CD4-positive, alpha-beta T cell (primary cell): ENCODE measurements around the gene MYADM. TPM values are rescaled to one million over a fixed set of nuclear protein-coding genes. Genes with fewer than 3 reads are reported as not detected.

Experiments used
- ATAC-seq: fragments of 200-7000 bp; cut with Tn5 transposase; one replicate; pipeline ENCODE4 v1.10.0; 2022; ENCODE audit warnings: mild to moderate bottlenecking; ENCODE audit not compliant: poor library complexity
- CTCF ChIA-PET: fragments of 350-600 bp; sonication (Branson Sonifier 250); formaldehyde crosslinking; loops from one replicate; lab custom pipeline; 2021; ENCODE audit warnings: antibody characterized with exemption, inconsistent platforms; lab: Charles Lee
- POLR2A ChIA-PET: fragments of 350-600 bp; sonication (Branson Sonifier 250); formaldehyde crosslinking; loops from one replicate; lab custom pipeline; 2021; ENCODE audit warnings: antibody characterized with exemption, inconsistent platforms; lab: Charles Lee
- DNase-seq, 14 experiments: peaks; one replicate each; pipeline ENCODE4 v3.0.0-alpha.2; 2013 to 2020; ENCODE audit warnings: mixed read lengths in 2 of 14
- H3K27ac ChIP-seq, 2 donors: one replicate each; pipeline versions ENCODE4 v1.5.1 to v1.7.0; 2013; ENCODE audit warnings: low read length in 2 of 2, low read depth in 1 of 2, mild to moderate bottlenecking in 1 of 2
- H3K27me3 ChIP-seq, 2 experiments: 1 replicate in 1 of 2; 2 replicates in 1 of 2; pipeline versions ENCODE4 v1.6.1 to v1.7.0; 2013; ENCODE audit warnings: low read length in 2 of 2, control low read depth in 1 of 2, mild to moderate bottlenecking in 1 of 2, moderate library complexity in 1 of 2; ENCODE audit not compliant: insufficient read depth in 2 of 2, control insufficient read depth in 1 of 2
- H3K36me3 ChIP-seq: one replicate; pipeline ENCODE4 v1.6.1; 2013; ENCODE audit warnings: low read length, control low read depth; ENCODE audit not compliant: insufficient read depth
- H3K4me1 ChIP-seq: one replicate; pipeline ENCODE4 v1.6.1; 2013; ENCODE audit warnings: low read length, control low read depth; ENCODE audit not compliant: insufficient read depth
- H3K4me3 ChIP-seq: one replicate; pipeline ENCODE4 v1.5.1; 2013; ENCODE audit warnings: mild to moderate bottlenecking, low read length, moderate library complexity
- H3K9me3 ChIP-seq, 2 experiments: 1 replicate in 1 of 2; 2 replicates in 1 of 2; pipeline versions ENCODE4 v1.6.1 to v1.7.0; 2013; ENCODE audit warnings: low read length in 2 of 2, mild to moderate bottlenecking in 2 of 2, control low read depth in 1 of 2, moderate library complexity in 1 of 2; ENCODE audit not compliant: control insufficient read depth in 1 of 2, insufficient read depth in 1 of 2
- H3K27ac Mint-ChIP-seq: one replicate; pipeline ENCODE4 v1.8.0; 2020; ENCODE audit warnings: mixed read lengths
- H3K27me3 Mint-ChIP-seq: one replicate; pipeline ENCODE4 v1.8.0; 2021; ENCODE audit warnings: mixed read lengths
- H3K36me3 Mint-ChIP-seq: one replicate; pipeline ENCODE4 v1.8.0; 2021; ENCODE audit warnings: low read depth, mixed read lengths
- H3K4me1 Mint-ChIP-seq: one replicate; pipeline ENCODE4 v1.8.0; 2021; ENCODE audit warnings: low read depth, mixed read lengths
- H3K4me3 Mint-ChIP-seq: one replicate; pipeline ENCODE4 v1.8.0; 2020; ENCODE audit warnings: mild to moderate bottlenecking, mixed read lengths
- H3K9me3 Mint-ChIP-seq: one replicate; pipeline ENCODE4 v1.8.0; 2020; ENCODE audit warnings: mixed read lengths
- intact Hi-C, 2 experiments: fragments of 100-400 bp; cut with DNase I in 1 of 2; cut with micrococcal nuclease in 1 of 2; formaldehyde crosslinking; loops; one replicate each; pipeline versions ENCODE4 v1.15.1 to v1.9.0; 2023 to 2025; cut with DNase I, micrococcal nuclease
- total RNA-seq, 174 experiments: library from RNA in 2 of 174; stranded (reverse) in 2 of 174; gene quantifications; one replicate each; pipeline ENCODE4 v1.2.3 and lab custom pipeline; 2021 to 2026
- TF ChIP-seq, protein P1 (sequence below): fragments of 200-600 bp; IDR thresholded peaks from one replicate; pipeline ENCODE4 v1.8.0; 2022; ENCODE audit warnings: antibody characterized with exemption, mild to moderate bottlenecking

Gene MYADM
- total RNA-seq, 2 experiments from 2014 or later = 444 to 448 TPM

DNA sequence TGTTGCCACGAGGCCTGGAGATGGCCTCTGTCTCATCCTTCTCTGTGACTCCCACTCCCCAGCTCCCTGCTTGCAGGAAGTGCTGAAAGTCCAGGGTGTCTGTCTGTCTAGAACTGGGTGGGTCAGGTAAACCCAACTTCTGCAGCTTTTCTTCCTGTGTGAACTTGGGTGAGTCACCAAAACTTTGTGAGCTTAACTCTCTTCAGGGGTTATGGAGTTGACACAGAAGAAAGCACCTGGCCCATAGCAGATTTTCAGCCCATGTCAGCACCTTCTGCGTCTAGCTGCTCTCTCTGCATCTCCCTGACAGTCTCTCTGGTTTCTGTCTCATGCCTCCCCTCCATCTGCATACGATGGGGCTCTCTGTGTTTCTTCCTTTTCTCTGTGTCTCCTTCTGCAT, 37.2 kb downstream of the MYADM start:
- TF ChIP-seq, protein P1, sequence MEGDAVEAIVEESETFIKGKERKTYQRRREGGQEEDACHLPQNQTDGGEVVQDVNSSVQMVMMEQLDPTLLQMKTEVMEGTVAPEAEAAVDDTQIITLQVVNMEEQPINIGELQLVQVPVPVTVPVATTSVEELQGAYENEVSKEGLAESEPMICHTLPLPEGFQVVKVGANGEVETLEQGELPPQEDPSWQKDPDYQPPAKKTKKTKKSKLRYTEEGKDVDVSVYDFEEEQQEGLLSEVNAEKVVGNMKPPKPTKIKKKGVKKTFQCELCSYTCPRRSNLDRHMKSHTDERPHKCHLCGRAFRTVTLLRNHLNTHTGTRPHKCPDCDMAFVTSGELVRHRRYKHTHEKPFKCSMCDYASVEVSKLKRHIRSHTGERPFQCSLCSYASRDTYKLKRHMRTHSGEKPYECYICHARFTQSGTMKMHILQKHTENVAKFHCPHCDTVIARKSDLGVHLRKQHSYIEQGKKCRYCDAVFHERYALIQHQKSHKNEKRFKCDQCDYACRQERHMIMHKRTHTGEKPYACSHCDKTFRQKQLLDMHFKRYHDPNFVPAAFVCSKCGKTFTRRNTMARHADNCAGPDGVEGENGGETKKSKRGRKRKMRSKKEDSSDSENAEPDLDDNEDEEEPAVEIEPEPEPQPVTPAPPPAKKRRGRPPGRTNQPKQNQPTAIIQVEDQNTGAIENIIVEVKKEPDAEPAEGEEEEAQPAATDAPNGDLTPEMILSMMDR = no peak
- ChIA-PET POLR2A (no interaction called here), CTCF (no interaction called here)
- Mint-ChIP-seq H3K27me3 (peaks cover 92% of the 10 kb centered on the region), H3K4me3 (no peak overlapping the region), H3K4me1 (peaks cover 26% of the 10 kb centered on the region), H3K27ac (no peak overlapping the region), H3K36me3 (no peaks in the 10 kb centered on the region), H3K9me3 (peaks cover 6% of the 10 kb centered on the region)
- ATAC-seq = no peak
- H3K36me3 ChIP-seq = no peaks in the 10 kb centered on the region
- DNase-seq = peak in 1 of 14 experiments; percentile 36
- peaks cover 0 to 38% of the 10 kb centered on the region in 2 experiments for H3K9me3 ChIP-seq
- no peak overlapping the region for H3K4me3 ChIP-seq
- peaks cover 44 to 56% of the 10 kb centered on the region in 2 experiments for H3K27me3 ChIP-seq
- H3K27ac ChIP-seq = no peak overlapping the region
- peaks cover 33% of the 10 kb centered on the region for H3K4me1 ChIP-seq
- intact Hi-C loops = loop anchor here in 1 of 2 experiments (5.0 kb wide), 2 partner anchors 77 to 117 kb away; no protein-coding TSS in a partner anchor

DNA sequence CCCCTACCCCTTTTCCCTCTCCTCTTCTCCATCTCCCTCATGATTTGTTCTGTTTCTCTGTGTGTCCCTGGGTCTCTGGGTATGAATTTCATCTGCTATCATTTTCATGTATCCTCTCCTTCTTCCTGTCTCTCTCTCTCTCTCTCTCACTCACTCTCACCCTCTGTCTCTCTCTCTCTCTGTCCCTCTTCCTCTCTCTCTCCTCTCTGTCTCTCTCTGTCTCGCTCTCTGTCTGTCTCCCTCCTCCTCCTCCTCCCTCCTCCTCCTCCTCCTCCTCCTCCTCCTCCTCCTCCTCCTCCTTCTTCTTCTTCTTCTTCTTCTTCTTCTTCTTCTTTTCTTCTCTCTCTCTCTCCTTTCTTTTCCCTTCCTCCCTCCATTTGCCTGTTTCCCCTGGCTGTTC, 38.1 kb downstream of the MYADM start:
- peaks cover 0 to 33% of the 10 kb centered on the region in 2 experiments for H3K9me3 ChIP-seq
- CTCF ChIA-PET = interaction anchor here (1.3 kb wide), 1 partner anchor 38 kb away, joined by 3 read pairs; the partner anchor contains the start of gene MYADM
- Mint-ChIP-seq H3K27ac (no peak overlapping the region), H3K9me3 (peaks cover 6% of the 10 kb centered on the region), H3K36me3 (no peaks in the 10 kb centered on the region), H3K4me3 (no peak overlapping the region), H3K4me1 (peaks cover 28% of the 10 kb centered on the region), H3K27me3 (peaks cover 92% of the 10 kb centered on the region)
- TF ChIP-seq, protein P1 = no peak
- no peak for ATAC-seq
- POLR2A ChIA-PET = no interaction called here
- intact Hi-C loops = loop anchor here in 1 of 2 experiments (5.0 kb wide), 1 partner anchor 117 kb away; no protein-coding TSS in a partner anchor
- no peak for DNase-seq
- peaks cover 34% of the 10 kb centered on the region for H3K4me1 ChIP-seq
- no peaks in the 10 kb centered on the region for H3K36me3 ChIP-seq
- no peak overlapping the region for H3K4me3 ChIP-seq
- H3K27ac ChIP-seq = no peak overlapping the region
- peaks cover 52 to 56% of the 10 kb centered on the region in 2 experiments for H3K27me3 ChIP-seq

GRCh38 chr19:53906211-53907192, 38.8 kb downstream of the MYADM start:
- peak; percentile 58 for ATAC-seq
- ChIA-PET POLR2A (no interaction called here), CTCF (interaction anchor here (0.6 to 1.3 kb wide), 2 partner anchors 39 to 997 kb away, joined by 3 to 6 read pairs; partner anchors contain the start of gene MYADM)
- intact Hi-C loops = loop anchor here in 1 of 2 experiments (5.0 kb wide), 1 partner anchor 116 kb away; no protein-coding TSS in a partner anchor
- H3K27me3 ChIP-seq = peaks cover 57 to 62% of the 10 kb centered on the region in 2 experiments
- no peak overlapping the region for H3K27ac ChIP-seq
- H3K27me3 Mint-ChIP-seq = peaks cover 96% of the 10 kb centered on the region
- H3K27ac Mint-ChIP-seq = no peak overlapping the region
- no peaks in the 10 kb centered on the region for H3K36me3 Mint-ChIP-seq
- peaks cover 6% of the 10 kb centered on the region for H3K9me3 Mint-ChIP-seq
- H3K4me3 ChIP-seq = no peak overlapping the region
- TF ChIP-seq, protein P1 = peak; percentile 78
- H3K36me3 ChIP-seq = no peaks in the 10 kb centered on the region
- peaks cover 34% of the 10 kb centered on the region for H3K4me1 ChIP-seq
- H3K4me3 Mint-ChIP-seq = no peak overlapping the region
- peak; percentile 42 to 82 (median 62) for DNase-seq
- peaks cover 0 to 32% of the 10 kb centered on the region in 2 experiments for H3K9me3 ChIP-seq
- H3K4me1 Mint-ChIP-seq = peaks cover 28% of the 10 kb centered on the region
